Liver (tissue), 3 donors: ENCODE measurements around the gene HECTD2.

Source experiments
- CTCF ChIP-seq: fragments of 150-350 bp; IDR thresholded peaks from 2 replicates; pipeline ENCODE4 v1.5.1; 2017; ENCODE audit warnings: improper control_type of control experiment, low read depth, low read length; ENCODE audit not compliant: missing input control
- FOXA1 ChIP-seq: IDR thresholded peaks from 2 replicates; pipeline ENCODE4 v1.6.1; 2016; ENCODE audit warnings: antibody characterized with exemption
- JUND ChIP-seq, 2 donors: IDR thresholded peaks; 2 replicates each; pipeline ENCODE4 v1.6.1; 2016; ENCODE audit warnings: antibody characterized with exemption in 2 of 2
- MAX ChIP-seq: IDR thresholded peaks from 2 replicates; pipeline ENCODE4 v1.6.1; 2016; ENCODE audit warnings: antibody characterized with exemption
- NR2F2 ChIP-seq: IDR thresholded peaks from 2 replicates; pipeline ENCODE4 v1.6.1; 2016; ENCODE audit warnings: antibody characterized with exemption
- RAD21 ChIP-seq, 2 donors: IDR thresholded peaks; 2 replicates each; pipeline ENCODE4 v1.6.1; 2016; ENCODE audit warnings: antibody characterized with exemption in 2 of 2, mild to moderate bottlenecking in 2 of 2
- RXRA ChIP-seq, 2 donors: IDR thresholded peaks; 2 replicates each; pipeline ENCODE4 v1.6.1; 2017 to 2018; ENCODE audit warnings: antibody characterized with exemption in 2 of 2, mild to moderate bottlenecking in 1 of 2
- TAF1 ChIP-seq: conservative IDR thresholded peaks from 2 replicates; pipeline ENCODE4 v1.6.1; 2016; ENCODE audit warnings: antibody characterized with exemption, mild to moderate bottlenecking
- ZBTB33 ChIP-seq: IDR thresholded peaks from 2 replicates; pipeline ENCODE4 v1.6.1; 2016; ENCODE audit warnings: antibody characterized with exemption
- donor health status: healthy.
- donor health status: healthy.

- no peak for TF ChIP-seq CTCF
- TF ChIP-seq MAX, result no peak
- no peak for TF ChIP-seq JUND (IDR thresholded peaks at IDR 0.05)
- TF ChIP-seq RXRA (IDR thresholded peaks at IDR 0.05), result no peak
- TF ChIP-seq FOXA1, result no peak
- no peak for TF ChIP-seq ZBTB33
- no peak for TF ChIP-seq TAF1
- TF ChIP-seq NR2F2, result peak; percentile 11
- no peak for TF ChIP-seq RAD21 (IDR thresholded peaks at IDR 0.05)
These were observed 126.0 kb downstream of the HECTD2 start for GRCh38 chr10:91536111-91536510.
